ENCODE results near the gene SIPA1L3. TPM values are rescaled to one million over a fixed set of nuclear protein-coding genes. Genes with fewer than 3 reads are reported as not detected.
A peak's percentile ranks its signal among the peaks of the same experiment; 100 is the strongest.
"Not testable (repeated sequence)": the region's sequence is repeated elsewhere in the genome, so short reads cannot be mapped to it uniquely, and the experiment has no call there.

The SIPA1L3 gene
- total RNA-seq, 1 donor from 2014 or later, result 66.7 TPM

GRCh38 chr19:38063928-38064327 lies 156.9 kb downstream of the SIPA1L3 start:
- H3K4me3 ChIP-seq (ENCODE audit: low read depth, low read length), result no peak overlapping the region
- no peak for TF ChIP-seq CTCF (conservative IDR thresholded peaks at IDR 0.05; ENCODE audit: low read depth, low read length)
- no peak for DNase-seq (ENCODE audit: low read depth)

- H3K4me3 ChIP-seq (ENCODE audit: low read depth, low read length), result no peak overlapping the region
- DNase-seq (ENCODE audit: low read depth), result no peak
- no peak for TF ChIP-seq CTCF (conservative IDR thresholded peaks at IDR 0.05; ENCODE audit: low read depth, low read length)
These were observed 157.8 kb downstream of the SIPA1L3 start for GRCh38 chr19:38064661-38065425.

- not testable (repeated sequence) for DNase-seq (ENCODE audit: low read depth); H3K4me3 ChIP-seq (ENCODE audit: low read depth, low read length)
These were observed 158.8 kb downstream of the SIPA1L3 start for GRCh38 chr19:38065775-38066174.

- TF ChIP-seq CTCF (conservative IDR thresholded peaks at IDR 0.05; ENCODE audit: low read depth, low read length), result no peak
- no peak overlapping the region for H3K4me3 ChIP-seq (ENCODE audit: low read depth, low read length)
- DNase-seq (ENCODE audit: low read depth), result no peak
These were observed 161.8 kb downstream of the SIPA1L3 start for GRCh38 chr19:38068826-38069225.

GRCh38 chr19:38070573-38070972 lies 163.6 kb downstream of the SIPA1L3 start:
- DNase-seq (ENCODE audit: low read depth), result peak; percentile 61

GRCh38 chr19:38071054-38071453 lies 164.0 kb downstream of the SIPA1L3 start:
- not testable (repeated sequence) for DNase-seq (ENCODE audit: low read depth); H3K4me3 ChIP-seq (ENCODE audit: low read depth, low read length)

More at GRCh38 chr19:38070573-38070972, 163.6 kb downstream of the SIPA1L3 start:
- H3K4me3 ChIP-seq (ENCODE audit: low read depth, low read length), result no peak overlapping the region
- TF ChIP-seq CTCF (conservative IDR thresholded peaks at IDR 0.05; ENCODE audit: low read depth, low read length), result no peak

- no peak for DNase-seq (ENCODE audit: low read depth)
- no peak overlapping the region for H3K4me3 ChIP-seq (ENCODE audit: low read depth, low read length)
- no peak for TF ChIP-seq CTCF (conservative IDR thresholded peaks at IDR 0.05; ENCODE audit: low read depth, low read length)
These were observed 164.6 kb downstream of the SIPA1L3 start for GRCh38 chr19:38071647-38072046.

All from epithelial cell of proximal tubule (primary cell).